ENCODE results near the gene SPTBN4.
"Not testable (repeated sequence)": the region's sequence is repeated elsewhere in the genome, so short reads cannot be mapped to it uniquely, and the experiment has no call there.

SPTBN4 gene

GRCh38 chr19:40443131-40443999 is 23.4 kb upstream of the SPTBN4 start:
- peak overlapping the region; percentile 97 for H3K4me3 ChIP-seq (ENCODE audit: low read depth, low read length)
- H3K4me1 ChIP-seq (ENCODE audit: control insufficient read depth, insufficient read depth, low read length): peaks cover 20% of the 10 kb centered on the region
- no peaks in the 10 kb centered on the region for H3K27me3 ChIP-seq (ENCODE audit: control insufficient read depth, insufficient read depth, low read length)

DNA sequence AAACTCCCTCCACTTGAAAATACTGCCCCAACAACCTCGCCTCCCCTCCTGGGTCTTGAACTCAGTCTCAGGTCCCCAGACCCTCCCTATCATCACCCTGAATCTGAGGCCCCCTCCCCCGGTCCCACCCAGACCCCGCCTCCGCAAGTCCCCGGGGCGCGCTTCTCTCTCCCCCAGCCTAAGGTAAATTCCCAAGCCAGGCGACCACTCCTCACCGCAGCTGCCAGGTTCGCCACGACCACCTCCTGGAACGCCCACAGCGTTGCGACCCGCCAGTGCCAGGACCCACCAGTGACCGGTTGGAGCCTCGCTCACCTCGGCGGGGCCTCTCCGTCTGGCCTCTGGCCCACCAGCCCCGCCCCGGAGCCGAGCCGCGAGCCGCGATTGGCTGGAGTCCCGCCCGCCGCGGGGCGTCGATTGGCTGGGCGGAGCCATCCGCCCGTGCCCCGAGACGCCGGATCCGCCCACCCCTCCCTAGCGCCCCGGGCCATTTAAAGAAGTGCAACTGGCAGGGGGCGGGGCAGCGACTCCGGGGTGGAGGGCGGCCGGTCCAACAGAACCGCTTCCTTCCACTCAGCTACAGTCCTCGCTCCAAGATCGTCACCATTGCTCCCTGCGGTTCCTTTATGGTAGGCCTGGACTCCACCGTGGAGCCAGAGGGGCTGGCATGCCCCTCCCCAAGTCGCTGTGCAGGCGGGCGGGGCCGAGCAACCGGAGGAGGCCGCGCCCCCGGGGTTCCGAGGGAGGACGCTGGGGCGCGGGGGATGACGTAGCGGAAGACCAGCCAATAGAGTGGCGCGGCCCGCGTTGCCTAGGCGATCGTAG is 22.6 kb upstream of the SPTBN4 start, which contains the start of gene SERTAD3:
SERTAD3 (minus strand) TSS at position 336 of the 825 bp plus-strand sequence. CDS start 2,255 bp downstream, outside the sequence.
- Histone ChIP-seq H3K27ac (ENCODE audit: low read depth, low read length) (peak within 1 kb of the TSS; percentile 72), H3K4me1 (ENCODE audit: control insufficient read depth, insufficient read depth, low read length) (peaks cover 20% of the 10 kb centered on the region), H3K9me3 (ENCODE audit: control insufficient read depth, insufficient read depth, low read depth, low read length) (no peaks in the 10 kb centered on the region), H3K36me3 (ENCODE audit: control insufficient read depth, insufficient read depth, low read length) (peaks cover 27% of the 10 kb centered on the region), H3K9ac (ENCODE audit: low read length) (peak within 1 kb of the TSS; percentile 94), H3K27me3 (ENCODE audit: control insufficient read depth, insufficient read depth, low read length) (no peaks in the 10 kb centered on the region), H3K4me3 (ENCODE audit: low read depth, low read length) (peak within 1 kb of the TSS; percentile 97)

More at GRCh38 chr19:40443131-40443999, 23.4 kb upstream of the SPTBN4 start:
- H3K9me3 ChIP-seq (ENCODE audit: control insufficient read depth, insufficient read depth, low read depth, low read length): no peaks in the 10 kb centered on the region
- H3K27ac ChIP-seq (ENCODE audit: low read depth, low read length): peak overlapping the region; percentile 72; the same call in 1 of the 2 replicates
- peak overlapping the region; percentile 94 for H3K9ac ChIP-seq (ENCODE audit: low read length)
- H3K36me3 ChIP-seq (ENCODE audit: control insufficient read depth, insufficient read depth, low read length): peaks cover 27% of the 10 kb centered on the region

DNA sequence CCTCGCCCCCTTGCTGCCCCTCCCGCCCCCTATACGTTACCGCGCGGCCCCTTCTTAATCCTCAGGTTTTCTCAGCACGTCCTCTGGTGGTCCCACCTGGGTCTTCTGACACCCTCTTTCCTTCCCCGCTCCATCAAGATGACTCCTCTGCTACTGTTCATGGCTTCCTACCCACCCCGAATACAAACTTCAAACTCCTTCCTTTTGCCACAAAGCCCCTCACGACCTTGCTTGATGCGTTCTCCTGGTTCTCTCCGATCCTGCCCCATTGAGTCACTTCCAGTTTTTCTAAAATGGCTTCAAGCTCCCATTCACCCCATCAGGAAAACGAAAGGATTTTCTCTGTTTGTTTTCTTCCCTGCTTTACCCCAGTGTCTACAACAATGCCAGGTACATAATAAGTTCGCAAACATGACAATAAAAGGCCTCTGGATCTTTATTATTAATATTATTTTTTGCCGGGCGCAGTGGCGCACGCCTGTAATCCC is 21.9 kb upstream of the SPTBN4 start:
- H3K36me3 ChIP-seq (ENCODE audit: control insufficient read depth, insufficient read depth, low read length): peaks cover 27% of the 10 kb centered on the region
- peak overlapping the region; percentile 15; the same call in 1 of the 2 replicates for H3K27ac ChIP-seq (ENCODE audit: low read depth, low read length)
- H3K9me3 ChIP-seq (ENCODE audit: control insufficient read depth, insufficient read depth, low read depth, low read length): no peaks in the 10 kb centered on the region
- H3K27me3 ChIP-seq (ENCODE audit: control insufficient read depth, insufficient read depth, low read length): no peaks in the 10 kb centered on the region
- H3K4me3 ChIP-seq (ENCODE audit: low read depth, low read length): peak overlapping the region; percentile 97
- peaks cover 20% of the 10 kb centered on the region for H3K4me1 ChIP-seq (ENCODE audit: control insufficient read depth, insufficient read depth, low read length)
- peak overlapping the region; percentile 41 for H3K9ac ChIP-seq (ENCODE audit: low read length)

DNA sequence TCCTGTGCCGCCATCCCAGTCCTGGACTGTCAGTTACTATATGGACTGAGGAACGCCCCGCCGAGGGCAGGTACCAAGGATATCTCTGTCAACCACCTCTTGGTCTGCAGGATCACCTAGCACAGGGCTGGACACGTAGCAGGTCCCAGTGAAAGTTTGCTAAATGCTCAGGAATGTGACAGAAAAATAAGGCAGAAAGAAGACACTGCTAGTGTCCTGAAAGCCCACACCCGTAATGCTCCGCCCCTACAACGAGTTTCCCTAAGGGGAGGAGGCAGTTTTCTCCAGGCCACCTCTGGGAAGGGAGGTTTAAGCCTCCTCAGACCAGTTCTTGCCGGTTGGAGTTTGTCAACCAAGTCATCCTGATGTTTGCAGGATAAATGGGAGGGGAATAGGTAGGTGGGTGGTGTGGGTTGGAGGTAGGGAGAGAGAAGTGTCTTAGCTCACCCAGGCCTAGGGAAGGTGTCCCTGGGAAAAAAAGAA is 21.0 kb upstream of the SPTBN4 start:
- Histone ChIP-seq H3K4me3 (ENCODE audit: low read depth, low read length) (no peak overlapping the region), H3K9me3 (ENCODE audit: control insufficient read depth, insufficient read depth, low read depth, low read length) (no peaks in the 10 kb centered on the region), H3K9ac (ENCODE audit: low read length) (peak overlapping the region; percentile 31), H3K36me3 (ENCODE audit: control insufficient read depth, insufficient read depth, low read length) (peaks cover 19% of the 10 kb centered on the region), H3K27me3 (ENCODE audit: control insufficient read depth, insufficient read depth, low read length) (no peaks in the 10 kb centered on the region), H3K27ac (ENCODE audit: low read depth, low read length) (no peak overlapping the region), H3K4me1 (ENCODE audit: control insufficient read depth, insufficient read depth, low read length) (peaks cover 20% of the 10 kb centered on the region)

- Histone ChIP-seq H3K36me3 (ENCODE audit: control insufficient read depth, insufficient read depth, low read length) (peaks cover 14% of the 10 kb centered on the region), H3K9me3 (ENCODE audit: control insufficient read depth, insufficient read depth, low read depth, low read length) (no peaks in the 10 kb centered on the region), H3K4me1 (ENCODE audit: control insufficient read depth, insufficient read depth, low read length) (peaks cover 24% of the 10 kb centered on the region), H3K27me3 (ENCODE audit: control insufficient read depth, insufficient read depth, low read length) (no peaks in the 10 kb centered on the region), H3K27ac (ENCODE audit: low read depth, low read length) (no peak overlapping the region), H3K4me3 (ENCODE audit: low read depth, low read length) (no peak overlapping the region), H3K9ac (ENCODE audit: low read length) (peak overlapping the region; percentile 12)
Observed at GRCh38 chr19:40446263-40446784, 20.5 kb upstream of the SPTBN4 start.

GRCh38 chr19:40449506-40449905 is 17.3 kb upstream of the SPTBN4 start:
- Histone ChIP-seq H3K9ac (ENCODE audit: low read length) (no peak overlapping the region), H3K36me3 (ENCODE audit: control insufficient read depth, insufficient read depth, low read length) (peaks cover 5% of the 10 kb centered on the region), H3K4me1 (ENCODE audit: control insufficient read depth, insufficient read depth, low read length) (peaks cover 16% of the 10 kb centered on the region)

GRCh38 chr19:40450664-40451063 is 16.1 kb upstream of the SPTBN4 start:
- Histone ChIP-seq H3K27me3 (ENCODE audit: control insufficient read depth, insufficient read depth, low read length) (no peaks in the 10 kb centered on the region), H3K4me3 (ENCODE audit: low read depth, low read length) (no peak overlapping the region), H3K27ac (ENCODE audit: low read depth, low read length) (no peak overlapping the region), H3K4me1 (ENCODE audit: control insufficient read depth, insufficient read depth, low read length) (peaks cover 13% of the 10 kb centered on the region), H3K36me3 (ENCODE audit: control insufficient read depth, insufficient read depth, low read length) (peaks cover 5% of the 10 kb centered on the region), H3K9me3 (ENCODE audit: control insufficient read depth, insufficient read depth, low read depth, low read length) (no peaks in the 10 kb centered on the region), H3K9ac (ENCODE audit: low read length) (no peak overlapping the region)

More at GRCh38 chr19:40449506-40449905, 17.3 kb upstream of the SPTBN4 start:
- H3K27ac ChIP-seq (ENCODE audit: low read depth, low read length): no peak overlapping the region
- H3K4me3 ChIP-seq (ENCODE audit: low read depth, low read length): no peak overlapping the region
- no peaks in the 10 kb centered on the region for H3K9me3 ChIP-seq (ENCODE audit: control insufficient read depth, insufficient read depth, low read depth, low read length)
- no peaks in the 10 kb centered on the region for H3K27me3 ChIP-seq (ENCODE audit: control insufficient read depth, insufficient read depth, low read length)

- Histone ChIP-seq H3K27ac (ENCODE audit: low read depth, low read length) (no peak overlapping the region), H3K4me3 (ENCODE audit: low read depth, low read length) (no peak overlapping the region), H3K4me1 (ENCODE audit: control insufficient read depth, insufficient read depth, low read length) (peaks cover 3% of the 10 kb centered on the region; the same call in 1 of the 2 replicates), H3K9me3 (ENCODE audit: control insufficient read depth, insufficient read depth, low read depth, low read length) (no peaks in the 10 kb centered on the region), H3K27me3 (ENCODE audit: control insufficient read depth, insufficient read depth, low read length) (no peaks in the 10 kb centered on the region), H3K9ac (ENCODE audit: low read length) (no peak overlapping the region), H3K36me3 (ENCODE audit: control insufficient read depth, insufficient read depth, low read length) (peaks cover 5% of the 10 kb centered on the region)
Observed at GRCh38 chr19:40452016-40452415, 14.8 kb upstream of the SPTBN4 start.

DNA sequence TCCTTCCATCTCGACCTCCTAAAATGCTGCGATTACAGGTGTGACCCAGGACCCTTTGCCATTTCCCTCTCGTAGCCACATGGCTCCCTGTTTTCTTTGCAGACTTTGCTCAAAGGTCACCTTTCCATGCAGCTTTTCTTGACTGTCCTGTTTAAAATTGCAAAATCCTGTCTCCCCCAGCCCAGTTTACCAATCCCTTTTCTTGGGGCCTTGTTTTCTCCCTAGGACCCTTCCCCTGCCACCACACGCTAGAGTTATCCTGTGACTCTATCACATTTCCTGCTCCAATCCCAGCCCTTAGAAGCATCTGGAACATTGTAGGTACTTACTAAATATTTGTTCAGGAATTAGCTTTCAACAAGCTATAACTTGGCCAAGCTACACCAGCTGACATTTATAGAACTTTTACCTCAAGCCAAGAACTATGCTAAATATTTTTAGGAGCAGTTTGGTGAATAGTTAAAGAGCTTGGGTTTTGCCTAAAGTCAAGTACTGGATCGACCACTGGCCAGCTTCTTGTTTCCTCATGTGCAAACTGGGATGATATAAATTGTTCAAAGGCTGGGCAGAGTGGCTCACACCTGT is 13.6 kb upstream of the SPTBN4 start:
- Histone ChIP-seq H3K9ac (ENCODE audit: low read length) (no peak overlapping the region), H3K36me3 (ENCODE audit: control insufficient read depth, insufficient read depth, low read length) (peaks cover 3% of the 10 kb centered on the region; the same call in 1 of the 2 replicates), H3K4me3 (ENCODE audit: low read depth, low read length) (no peak overlapping the region), H3K9me3 (ENCODE audit: control insufficient read depth, insufficient read depth, low read depth, low read length) (no peaks in the 10 kb centered on the region), H3K27me3 (ENCODE audit: control insufficient read depth, insufficient read depth, low read length) (no peaks in the 10 kb centered on the region), H3K4me1 (ENCODE audit: control insufficient read depth, insufficient read depth, low read length) (peaks cover 3% of the 10 kb centered on the region; the same call in 1 of the 2 replicates), H3K27ac (ENCODE audit: low read depth, low read length) (no peak overlapping the region)

- not testable (repeated sequence) for H3K27ac ChIP-seq (ENCODE audit: low read depth, low read length); H3K27me3 ChIP-seq (ENCODE audit: control insufficient read depth, insufficient read depth, low read length); H3K4me3 ChIP-seq (ENCODE audit: low read depth, low read length)
Observed at GRCh38 chr19:40453943-40454342, 12.9 kb upstream of the SPTBN4 start.

More at GRCh38 chr19:40453943-40454342, 12.9 kb upstream of the SPTBN4 start:
- H3K36me3 ChIP-seq (ENCODE audit: control insufficient read depth, insufficient read depth, low read length); H3K9me3 ChIP-seq (ENCODE audit: control insufficient read depth, insufficient read depth, low read depth, low read length); H3K9ac ChIP-seq (ENCODE audit: low read length); H3K4me1 ChIP-seq (ENCODE audit: control insufficient read depth, insufficient read depth, low read length): not testable (repeated sequence)
